SKM-1 treated with dmso at 0.1 percent for 144 hours (cell line): ENCODE measurements around the gene MYLK4.

ENCODE experiments used
- DNase-seq: peaks from one replicate; lab custom pipeline; 2025; ENCODE audit not compliant: unreplicated experiment; lab: John Stamatoyannopoulos, UW

The MYLK4 gene

GRCh38 chr6:2756687-2757224 is 6.0 kb upstream of the MYLK4 start:
- DNase-seq = no peak

- no peak for DNase-seq
Observed at GRCh38 chr6:2756241-2756640, 5.5 kb upstream of the MYLK4 start.

- no peak for DNase-seq
Observed at GRCh38 chr6:2755456-2755855, 4.7 kb upstream of the MYLK4 start.

- DNase-seq = no peak
Observed at GRCh38 chr6:2754911-2755310, 4.2 kb upstream of the MYLK4 start.

GRCh38 chr6:2754393-2754792 is 3.7 kb upstream of the MYLK4 start:
- no peak for DNase-seq

GRCh38 chr6:2753743-2754142 is 3.0 kb upstream of the MYLK4 start:
- DNase-seq = no peak

- DNase-seq = no peak
Observed at GRCh38 chr6:2753110-2753489, 2.4 kb upstream of the MYLK4 start.

- no peak for DNase-seq
Observed at GRCh38 chr6:2752477-2753109, 1.9 kb upstream of the MYLK4 start.

GRCh38 chr6:2751871-2752270 is 1.1 kb upstream of the MYLK4 start:
- DNase-seq = no peak

GRCh38 chr6:2749969-2750600 is 637 bp downstream of the MYLK4 start:
- DNase-seq = peak; percentile 43

GRCh38 chr6:2748183-2748582 is 2.5 kb downstream of the MYLK4 start:
- DNase-seq = no peak

- no peak for DNase-seq
Observed at GRCh38 chr6:2746557-2747061, 4.1 kb downstream of the MYLK4 start.

GRCh38 chr6:2745246-2745645 is 5.5 kb downstream of the MYLK4 start:
- DNase-seq = no peak

- DNase-seq = no peak
Observed at GRCh38 chr6:2744778-2745177, 5.9 kb downstream of the MYLK4 start.

- DNase-seq = no peak
Observed at GRCh38 chr6:2744209-2744771, 6.4 kb downstream of the MYLK4 start.

GRCh38 chr6:2743280-2744208 is 7.2 kb downstream of the MYLK4 start:
- DNase-seq = no peak

GRCh38 chr6:2741756-2742155 is 9.0 kb downstream of the MYLK4 start:
- DNase-seq = no peak

GRCh38 chr6:2740581-2740980 is 10.1 kb downstream of the MYLK4 start:
- no peak for DNase-seq

GRCh38 chr6:2739335-2739734 is 11.4 kb downstream of the MYLK4 start:
- DNase-seq = no peak

GRCh38 chr6:2738373-2738979 is 12.2 kb downstream of the MYLK4 start:
- DNase-seq = peak; percentile 17

GRCh38 chr6:2737885-2738284 is 12.8 kb downstream of the MYLK4 start:
- DNase-seq = no peak
